BE2C (cell line): Measurements from ENCODE around the gene USP32.

Source experiments
- DNase-seq: peaks from one replicate; pipeline ENCODE4 v3.0.0-alpha.2; 2020
- H3K27me3 ChIP-seq: fragments of 250-450 bp; sonication (Bioruptor Pico); 2 replicates; pipeline ENCODE4 v1.5.1; 2020; ENCODE audit warnings: mild to moderate bottlenecking
- H3K36me3 ChIP-seq: fragments of 250-450 bp; sonication (Bioruptor Pico); 2 replicates; pipeline ENCODE4 v1.5.1; 2020; ENCODE audit warnings: mild to moderate bottlenecking
- H3K4me1 ChIP-seq: fragments of 250-450 bp; sonication (Bioruptor Pico); 2 replicates; pipeline ENCODE4 v1.5.1; 2020
- H3K4me3 ChIP-seq: 2 replicates; pipeline ENCODE4 v1.5.1; 2011; ENCODE audit warnings: low read depth, low read length
- H3K9me3 ChIP-seq: fragments of 250-450 bp; sonication (Bioruptor Pico); 2 replicates; pipeline ENCODE4 v1.5.1; 2020
- CTCF ChIP-seq: IDR thresholded peaks from 2 replicates; pipeline ENCODE4 v1.5.1; 2012; ENCODE audit warnings: mild to moderate bottlenecking, low read depth, low read length

Gene USP32

GRCh38 chr17:60311186-60311585, 80.7 kb downstream of the USP32 start:
- no peaks in the 10 kb centered on the region for H3K4me1 ChIP-seq
- H3K27me3 ChIP-seq, result no peaks in the 10 kb centered on the region
- H3K36me3 ChIP-seq, result no peaks in the 10 kb centered on the region
- no peak overlapping the region for H3K4me3 ChIP-seq
- no peak for TF ChIP-seq CTCF
- no peak for DNase-seq
- H3K9me3 ChIP-seq, result no peaks in the 10 kb centered on the region

DNA sequence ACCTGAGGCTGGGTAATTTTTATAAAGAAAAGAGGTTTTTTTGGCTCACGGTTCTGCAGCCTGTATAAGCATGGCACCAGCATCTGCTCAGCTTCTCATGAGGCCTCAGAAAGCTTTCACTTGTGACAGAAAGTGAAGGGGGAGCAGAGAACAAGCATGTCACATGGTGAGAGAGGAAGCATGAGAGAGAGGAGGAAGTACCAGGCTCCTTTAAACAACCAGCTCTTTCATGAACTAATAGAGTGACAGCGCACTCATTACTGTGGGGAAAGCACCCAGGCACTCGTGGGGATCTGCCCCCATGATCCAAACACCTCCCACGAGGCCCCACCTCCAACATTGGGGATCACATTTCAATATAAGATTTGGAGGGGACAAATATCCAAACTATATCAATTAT, 86.8 kb downstream of the USP32 start:
- H3K4me1 ChIP-seq, result no peaks in the 10 kb centered on the region
- H3K9me3 ChIP-seq, result no peaks in the 10 kb centered on the region
- no peak overlapping the region for H3K4me3 ChIP-seq
- H3K36me3 ChIP-seq, result no peaks in the 10 kb centered on the region
- H3K27me3 ChIP-seq, result no peaks in the 10 kb centered on the region
- no peak for DNase-seq
- no peak for TF ChIP-seq CTCF

GRCh38 chr17:60304502-60304901, 87.4 kb downstream of the USP32 start:
- H3K4me1 ChIP-seq, result no peaks in the 10 kb centered on the region
- H3K4me3 ChIP-seq, result no peak overlapping the region
- no peak for TF ChIP-seq CTCF
- DNase-seq, result no peak
- no peaks in the 10 kb centered on the region for H3K9me3 ChIP-seq
- no peaks in the 10 kb centered on the region for H3K27me3 ChIP-seq
- H3K36me3 ChIP-seq, result no peaks in the 10 kb centered on the region

- no peaks in the 10 kb centered on the region for H3K27me3 ChIP-seq
- H3K9me3 ChIP-seq, result no peaks in the 10 kb centered on the region
- H3K4me3 ChIP-seq, result no peak overlapping the region
- H3K4me1 ChIP-seq, result no peaks in the 10 kb centered on the region
- no peak for DNase-seq
- no peaks in the 10 kb centered on the region for H3K36me3 ChIP-seq
- no peak for TF ChIP-seq CTCF
Measured at GRCh38 chr17:60303406-60304099, 88.4 kb downstream of the USP32 start.

GRCh38 chr17:60301649-60302048, 90.3 kb downstream of the USP32 start:
- Histone ChIP-seq H3K36me3 (no peaks in the 10 kb centered on the region), H3K4me3 (no peak overlapping the region), H3K27me3 (no peaks in the 10 kb centered on the region), H3K4me1 (no peaks in the 10 kb centered on the region), H3K9me3 (no peaks in the 10 kb centered on the region)
- TF ChIP-seq CTCF, result no peak
- DNase-seq, result no peak

GRCh38 chr17:60300949-60301348, 91.0 kb downstream of the USP32 start:
- Histone ChIP-seq H3K4me3 (no peak overlapping the region), H3K36me3 (no peaks in the 10 kb centered on the region), H3K27me3 (no peaks in the 10 kb centered on the region), H3K9me3 (no peaks in the 10 kb centered on the region), H3K4me1 (peaks cover 4% of the 10 kb centered on the region)
- no peak for DNase-seq
- TF ChIP-seq CTCF, result no peak
